GM23338 (cell line): ENCODE results near the gene GFPT2. TPM values are rescaled to one million over a fixed set of nuclear protein-coding genes. Genes with fewer than 3 reads are reported as not detected.

Source experiments
- ATAC-seq: fragments of 200-7000 bp; cut with Tn5 transposase; 3 replicates; pipeline ENCODE4 v1.9.1; 2020
- DNase-seq: peaks from one replicate; pipeline ENCODE4 v3.0.0-alpha.2; 2015; ENCODE audit warnings: low spot score
- H2AFZ ChIP-seq: fragments of 200-600 bp; sonication (generic); 2 replicates; pipeline ENCODE4 v1.8.0; 2016; ENCODE audit warnings: antibody characterized with exemption, mild to moderate bottlenecking, moderate library complexity
- H3F3A ChIP-seq: fragments of 200-600 bp; sonication (generic); replicated peaks from 2 replicates; pipeline ENCODE4 v1.8.0; 2017; ENCODE audit warnings: antibody characterized with exemption, mixed run types, low read depth
- H3K27ac ChIP-seq: fragments of 200-600 bp; sonication (generic); 2 replicates; pipeline ENCODE4 v1.6.1; 2016; ENCODE audit warnings: low read depth
- H3K27me3 ChIP-seq: fragments of 200-600 bp; sonication (generic); 2 replicates; pipeline ENCODE4 v1.8.0; 2016; ENCODE audit warnings: mild to moderate bottlenecking, mixed run types, moderate library complexity; ENCODE audit not compliant: insufficient read depth
- H3K36me3 ChIP-seq: fragments of 200-600 bp; sonication (generic); 2 replicates; pipeline ENCODE4 v1.8.0; 2016; ENCODE audit warnings: mild to moderate bottlenecking; ENCODE audit not compliant: insufficient read depth
- H3K4me1 ChIP-seq: fragments of 200-600 bp; sonication (generic); 2 replicates; pipeline ENCODE4 v1.8.0; 2016; ENCODE audit warnings: mild to moderate bottlenecking, moderate library complexity; ENCODE audit not compliant: insufficient read depth
- H3K4me2 ChIP-seq: fragments of 200-600 bp; sonication (generic); 2 replicates; pipeline ENCODE4 v1.7.1; 2017; ENCODE audit warnings: mixed run types
- H3K4me3 ChIP-seq: fragments of 200-600 bp; sonication (generic); 2 replicates; pipeline ENCODE4 v1.6.1; 2016; ENCODE audit warnings: mixed run types
- H3K79me2 ChIP-seq: fragments of 200-600 bp; sonication (generic); replicated peaks from 2 replicates; pipeline ENCODE4 v1.8.0; 2017; ENCODE audit warnings: mild to moderate bottlenecking; ENCODE audit not compliant: insufficient read depth
- H3K9me2 ChIP-seq: fragments of 200-600 bp; sonication (generic); 2 replicates; pipeline ENCODE4 v1.8.0; 2017; ENCODE audit not compliant: insufficient read depth
- H4K20me1 ChIP-seq: fragments of 200-600 bp; sonication (generic); replicated peaks from 2 replicates; pipeline ENCODE4 v1.8.0; 2017; ENCODE audit warnings: mild to moderate bottlenecking; ENCODE audit not compliant: insufficient read depth
- H3K27ac Mint-ChIP-seq: 2 replicates; pipeline ENCODE4 v1.8.0; 2020; ENCODE audit warnings: inconsistent platforms, mild to moderate bottlenecking, moderate library complexity, mixed read lengths
- H3K27me3 Mint-ChIP-seq: 3 replicates; pipeline ENCODE4 v1.8.0; 2022; ENCODE audit warnings: low read depth, mild to moderate bottlenecking, moderate library complexity, mixed read lengths, inconsistent platforms; ENCODE audit not compliant: insufficient read depth, poor library complexity
- H3K36me3 Mint-ChIP-seq: 3 replicates; pipeline ENCODE4 v1.8.0; 2021; ENCODE audit warnings: low read depth, mild to moderate bottlenecking, inconsistent platforms, moderate library complexity, mixed read lengths
- H3K4me1 Mint-ChIP-seq: 3 replicates; pipeline ENCODE4 v1.8.0; 2020; ENCODE audit warnings: mild to moderate bottlenecking, inconsistent platforms, mixed read lengths
- H3K4me3 Mint-ChIP-seq: 3 replicates; pipeline ENCODE4 v1.8.0; 2021; ENCODE audit warnings: moderate library complexity, mild to moderate bottlenecking, inconsistent platforms, mixed read lengths
- H3K9me3 Mint-ChIP-seq: 3 replicates; pipeline ENCODE4 v1.8.0; 2020; ENCODE audit warnings: moderate library complexity, mild to moderate bottlenecking, inconsistent platforms, mixed read lengths
- CTCF ChIP-seq, 2 experiments: fragments of 200-600 bp in 1 of 2; sonication (generic) in 1 of 2; conservative IDR thresholded peaks; 2 replicates each; pipeline versions ENCODE4 v1.5.1 to v1.6.1; 2016 to 2017; ENCODE audit warnings: antibody characterized with exemption in 2 of 2, low read depth in 2 of 2, mild to moderate bottlenecking in 2 of 2, moderate library complexity in 1 of 2
- ETS1 ChIP-seq: IDR thresholded peaks from 2 replicates; pipeline ENCODE4 v1.6.1; 2016; ENCODE audit warnings: antibody characterized with exemption
- REST ChIP-seq: IDR thresholded peaks from one replicate; pipeline ENCODE4 v1.6.1; 2018; ENCODE audit warnings: antibody characterized with exemption; ENCODE audit not compliant: unreplicated experiment
- STAT1 ChIP-seq: IDR thresholded peaks from one replicate; pipeline ENCODE4 v1.6.1; 2016; ENCODE audit warnings: antibody characterized with exemption; ENCODE audit not compliant: unreplicated experiment
- ZNF331 ChIP-seq: fragments of 250-450 bp; sonication (Bioruptor Pico); IDR thresholded peaks from 2 replicates; pipeline ENCODE4 v1.5.0; 2020; ENCODE audit warnings: low read depth, mild to moderate bottlenecking, moderate library complexity
- ZNF462 ChIP-seq: fragments of 250-450 bp; sonication (Bioruptor Pico); IDR thresholded peaks from 2 replicates; pipeline ENCODE4 v1.5.0; 2020; ENCODE audit warnings: mild to moderate bottlenecking, moderate library complexity
- polyA plus RNA-seq: library from polyadenylated mRNA; unstranded; fragments of >200 nt; fragmentation: Nextera tagmentation; extraction: Ambion mirVana; gene quantifications from 2 replicates; pipeline ENCODE4 v1.2.1, GENCODE V29; 2016
- total RNA-seq: library from RNA; depleted of rRNA; stranded (reverse); fragments of >200 nt; shearing (Covaris generic); gene quantifications from 2 replicates; pipeline ENCODE4 v1.2.3, GENCODE V29; 2014

The GFPT2 gene
- total and polyA plus RNA-seq, 2 experiments from 2014 or later: 82.6 to 120 TPM

- H3K4me1 Mint-ChIP-seq: no peaks in the 10 kb centered on the region
- H3K4me1 ChIP-seq: no peaks in the 10 kb centered on the region
- H3K4me3 Mint-ChIP-seq: no peak overlapping the region
- H3K79me2 ChIP-seq: no peaks in the 10 kb centered on the region
- peak overlapping the region; percentile 52; the same call in 1 of the 2 replicates for H2AFZ ChIP-seq
- H3K27me3 Mint-ChIP-seq: peaks cover 18% of the 10 kb centered on the region
- TF ChIP-seq CTCF (conservative IDR thresholded peaks at IDR 0.05; ENCODE audit: low read depth in 2 of 2) (no peak), STAT1 (no peak), ETS1 (no peak), REST (no peak), ZNF331 (CRISPR knock-in tag) (no peak), ZNF462 (CRISPR knock-in tag) (no peak)
- H3K36me3 Mint-ChIP-seq: no peaks in the 10 kb centered on the region
- H3K27ac ChIP-seq: no peak overlapping the region
- peaks cover 7% of the 10 kb centered on the region; the same call in 1 of the 3 replicates for H3K9me3 Mint-ChIP-seq
- H3K36me3 ChIP-seq: no peaks in the 10 kb centered on the region
- H3K27me3 ChIP-seq: no peaks in the 10 kb centered on the region
- no peaks in the 10 kb centered on the region for H3F3A ChIP-seq
- H3K27ac Mint-ChIP-seq: no peak overlapping the region
- H3K9me2 ChIP-seq: no peaks in the 10 kb centered on the region
- H3K4me3 ChIP-seq: no peak overlapping the region
- no peak for ATAC-seq
- no peak overlapping the region for H3K4me2 ChIP-seq
- no peaks in the 10 kb centered on the region for H4K20me1 ChIP-seq
- no peak for DNase-seq
Observed at GRCh38 chr5:180396926-180397325, 43.8 kb upstream of the GFPT2 start.
